ENCODE data around the gene CRHR1. TPM values are rescaled to one million over a fixed set of nuclear protein-coding genes. Genes with fewer than 3 reads are reported as not detected.

The CRHR1 gene
- polyA plus RNA-seq, 1 donor (not counting 4 experiments of a cell fraction or from before 2014, with no cell fraction given) = not detected

- dilution Hi-C loops (cut with MboI; ENCODE audit: extremely low pct_ligation_motif_present, low sequenced_read_pairs) = no loop called here
- Histone ChIP-seq H3K36me3 (ENCODE audit: control insufficient read depth in 2 of 2, extremely low read depth in 1 of 2, insufficient read depth in 2 of 2, low read length in 2 of 2) (no peaks in the 10 kb centered on the region), H3K4me1 (ENCODE audit: control insufficient read depth, extremely low read depth, insufficient read depth, low read length) (no peaks in the 10 kb centered on the region), H3K9me1 (ENCODE audit: control insufficient read depth, extremely low read depth, insufficient read depth, low read length) (no peaks in the 10 kb centered on the region), H3K79me2 (ENCODE audit: control insufficient read depth, insufficient read depth, low read length) (no peaks in the 10 kb centered on the region), H3K4me2 (ENCODE audit: control insufficient read depth, extremely low read depth, insufficient read depth, low read depth, low read length) (no peak overlapping the region), H3K9me3 (ENCODE audit: control insufficient read depth, low read depth, low read length) (no peaks in the 10 kb centered on the region), H3K9ac (ENCODE audit: control insufficient read depth, extremely low read depth, insufficient read depth, low read length) (no peak overlapping the region), H4K20me1 (ENCODE audit: control insufficient read depth, extremely low read depth, insufficient read depth, low read length) (peaks cover 2% of the 10 kb centered on the region), H3K27ac (ENCODE audit: control insufficient read depth, insufficient read depth, low read length) (no peak overlapping the region), H3K4me3 (ENCODE audit: control insufficient read depth in 2 of 3, extremely low read depth in 1 of 3, insufficient read depth in 2 of 3, low read depth in 1 of 3, low read length in 3 of 3) (no peak overlapping the region), H2AFZ (ENCODE audit: control insufficient read depth, low read length) (no peak overlapping the region), H3K27me3 (ENCODE audit: control insufficient read depth, extremely low read depth, insufficient read depth, low read length) (peaks cover 8% of the 10 kb centered on the region)
- DNase-seq (ENCODE audit: low read depth, low spot score) (no peak), FAIRE-seq (no peak)
- TF ChIP-seq EZH2 (IDR thresholded peaks at IDR 0.05; ENCODE audit: low read length) (no peak), CTCF (optimal IDR thresholded peaks at IDR 0.05 in 1 of 3, IDR thresholded peaks at IDR 0.05 in 1 of 3, conservative IDR thresholded peaks at IDR 0.05 in 1 of 3; ENCODE audit: extremely low read depth in 1 of 3, insufficient read depth in 2 of 3, low read length in 3 of 3) (no peak)
Observed at GRCh38 chr17:45837603-45838002, 53.5 kb downstream of the CRHR1 start.

GRCh38 chr17:45838751-45839295 lies 54.7 kb downstream of the CRHR1 start:
- H3K9ac ChIP-seq (ENCODE audit: control insufficient read depth, extremely low read depth, insufficient read depth, low read length) = no peak overlapping the region
- FAIRE-seq (no peak), DNase-seq (ENCODE audit: low read depth, low spot score) (no peak)
- no peaks in the 10 kb centered on the region for H3K9me3 ChIP-seq (ENCODE audit: control insufficient read depth, low read depth, low read length)
- no peak overlapping the region for H3K4me3 ChIP-seq (ENCODE audit: control insufficient read depth in 2 of 3, extremely low read depth in 1 of 3, insufficient read depth in 2 of 3, low read depth in 1 of 3, low read length in 3 of 3)
- peaks cover 6% of the 10 kb centered on the region for H3K27me3 ChIP-seq (ENCODE audit: control insufficient read depth, extremely low read depth, insufficient read depth, low read length)
- H3K79me2 ChIP-seq (ENCODE audit: control insufficient read depth, insufficient read depth, low read length) = no peaks in the 10 kb centered on the region
- dilution Hi-C loops (cut with MboI; ENCODE audit: extremely low pct_ligation_motif_present, low sequenced_read_pairs) = no loop called here
- no peak overlapping the region for H3K4me2 ChIP-seq (ENCODE audit: control insufficient read depth, extremely low read depth, insufficient read depth, low read depth, low read length)
- H3K9me1 ChIP-seq (ENCODE audit: control insufficient read depth, extremely low read depth, insufficient read depth, low read length) = no peaks in the 10 kb centered on the region
- no peaks in the 10 kb centered on the region for H3K4me1 ChIP-seq (ENCODE audit: control insufficient read depth, extremely low read depth, insufficient read depth, low read length)
- no peak overlapping the region for H2AFZ ChIP-seq (ENCODE audit: control insufficient read depth, low read length)
- TF ChIP-seq EZH2 (IDR thresholded peaks at IDR 0.05; ENCODE audit: low read length) = no peak
- no peak for TF ChIP-seq CTCF (optimal IDR thresholded peaks at IDR 0.05 in 1 of 3, IDR thresholded peaks at IDR 0.05 in 1 of 3, conservative IDR thresholded peaks at IDR 0.05 in 1 of 3; ENCODE audit: extremely low read depth in 1 of 3, insufficient read depth in 2 of 3, low read length in 3 of 3)
- no peaks in the 10 kb centered on the region for H4K20me1 ChIP-seq (ENCODE audit: control insufficient read depth, extremely low read depth, insufficient read depth, low read length)
- H3K27ac ChIP-seq (ENCODE audit: control insufficient read depth, insufficient read depth, low read length) = no peak overlapping the region
- no peaks in the 10 kb centered on the region for H3K36me3 ChIP-seq (ENCODE audit: control insufficient read depth in 2 of 2, extremely low read depth in 1 of 2, insufficient read depth in 2 of 2, low read length in 2 of 2)

Measured in keratinocyte (primary cell).